HG03520 (cell line): ENCODE data around the gene ZNF578.
"Not testable (repeated sequence)": the region's sequence is repeated elsewhere in the genome, so short reads cannot be mapped to it uniquely, and the experiment has no call there.

ENCODE experiments used
- ATAC-seq: cut with Tn5 transposase; IDR thresholded peaks from one replicate; pipeline ENCODE4 v1.9.1; 2021; ENCODE audit warnings: mild to moderate bottlenecking, moderate library complexity; ENCODE audit not compliant: unreplicated experiment

Gene ZNF578

GRCh38 chr19:52557231-52557995, 104.1 kb downstream of the ZNF578 start:
- no peak for ATAC-seq

GRCh38 chr19:52558732-52559445, 105.5 kb downstream of the ZNF578 start:
- ATAC-seq, result not testable (repeated sequence)

DNA sequence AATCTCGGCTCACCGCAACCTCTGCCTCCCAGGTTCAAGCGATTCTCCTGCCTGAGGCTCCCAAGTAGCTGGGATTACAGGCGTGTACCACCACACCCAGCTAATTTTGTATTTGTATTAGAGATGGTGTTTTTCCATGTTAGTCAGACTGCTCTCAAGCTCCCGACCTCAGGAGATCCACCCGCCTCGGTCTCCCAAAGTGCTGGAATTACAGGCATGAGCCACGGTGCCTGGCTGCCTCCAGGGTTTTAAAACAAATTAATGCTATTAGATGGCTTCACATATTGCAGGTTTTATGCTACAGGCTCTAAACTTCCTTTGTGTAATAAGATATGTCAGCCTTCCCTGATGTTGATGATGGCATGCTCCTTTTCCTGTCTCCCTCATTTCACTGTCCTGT, 108.3 kb downstream of the ZNF578 start:
- not testable (repeated sequence) for ATAC-seq
